K562 (cell line): Measurements from ENCODE around the gene MIDN. TPM values are rescaled to one million over a fixed set of nuclear protein-coding genes. Genes with fewer than 3 reads are reported as not detected.

Experiments used
- ATAC-seq: fragments of 200-7000 bp; cut with Tn5 transposase; 3 replicates; pipeline ENCODE4 v1.9.1; 2020; ENCODE audit warnings: moderate library complexity
- BruUV-seq: library from RNA; stranded (reverse); fragments of 400-500 nt; replicated peaks from 2 replicates; lab custom pipeline; 2021; lab: Mats Ljungman, UMichigan
- CTCF ChIA-PET: fragments of 300-600 bp; formaldehyde crosslinking; extraction: SDS; loops from one replicate; lab custom pipeline; 2021; ENCODE audit warnings: low intra/inter-chr PET ratio; lab: Yijun Ruan, JAX
- POLR2A ChIA-PET: fragments of 300-600, 350-650 bp; sonication (Branson Sonifier 250); formaldehyde crosslinking; extraction: SDS; loops from one replicate; lab custom pipeline; 2021; ENCODE audit warnings: antibody characterized with exemption, inconsistent platforms; lab: Yijun Ruan, JAX
- DNase-seq, 4 experiments: peaks; one replicate each; pipeline versions ENCODE4 v3.0.0 to v3.0.0-alpha.2; 2011 to 2018; ENCODE audit warnings: low spot score in 3 of 4, mixed read lengths in 3 of 4; ENCODE audit errors: extremely low read depth in 1 of 4
- FAIRE-seq: peaks from 2 replicates; lab custom pipeline; 2011; peaks lifted over from hg19 to GRCh38; lab: Jason Lieb, UNC
- H2AFZ ChIP-seq: 2 replicates; pipeline ENCODE4 v1.6.0; 2011; ENCODE audit warnings: low read depth, low read length, control low read depth, inconsistent platforms
- H3K27ac ChIP-seq: fragments of 200-600 bp; 3 replicates; pipeline ENCODE4 v1.8.0; 2011; ENCODE audit warnings: low read depth, mild to moderate bottlenecking, control low read depth, inconsistent platforms, low read length, moderate library complexity, mixed read lengths; ENCODE audit errors: extremely low read depth
- H3K27me3 ChIP-seq, 2 experiments: fragments of 300-600 bp in 1 of 2; 2 replicates in 1 of 2; 3 replicates in 1 of 2; pipeline versions ENCODE4 v1.6.0 to v1.8.0; 2011; ENCODE audit warnings: inconsistent platforms in 2 of 2, low read length in 2 of 2, mild to moderate bottlenecking in 1 of 2, mixed read lengths in 1 of 2, moderate library complexity in 1 of 2; ENCODE audit not compliant: control insufficient read depth in 2 of 2, insufficient read depth in 2 of 2
- H3K36me3 ChIP-seq: fragments of 300-600 bp; 3 replicates; pipeline ENCODE4 v1.8.0; 2011; ENCODE audit warnings: mild to moderate bottlenecking, low read length, inconsistent platforms; ENCODE audit not compliant: control insufficient read depth, insufficient read depth
- H3K4me1 ChIP-seq, 2 experiments: fragments of 200-600 bp in 1 of 2; replicated peaks in 1 of 2; 2 replicates in 1 of 2; 3 replicates in 1 of 2; pipeline versions ENCODE4 v1.5.1 to v1.8.0; 2011; ENCODE audit warnings: inconsistent platforms in 2 of 2, low read length in 2 of 2, mild to moderate bottlenecking in 1 of 2, mixed read lengths in 1 of 2, moderate library complexity in 1 of 2; ENCODE audit not compliant: control insufficient read depth in 2 of 2, insufficient read depth in 2 of 2
- H3K4me2 ChIP-seq: 2 replicates; pipeline ENCODE4 v1.6.1; 2011; ENCODE audit warnings: low read length, control low read depth, inconsistent platforms, mixed read lengths; ENCODE audit not compliant: insufficient read depth
- H3K4me3 ChIP-seq: fragments of 200-600 bp; sonication (generic), shearing (Covaris generic); 2 replicates; pipeline ENCODE4 v1.5.1; 2016; ENCODE audit warnings: control low read depth, inconsistent platforms
- H3K79me2 ChIP-seq: fragments of 200-600 bp; 3 replicates; pipeline ENCODE4 v1.8.0; 2011; ENCODE audit warnings: low read length, inconsistent platforms; ENCODE audit not compliant: control insufficient read depth, insufficient read depth
- H3K9ac ChIP-seq, 2 experiments: 2 replicates each; pipeline versions ENCODE4 v1.6.0 to v1.6.1; 2011; ENCODE audit warnings: low read depth in 2 of 2, low read length in 2 of 2, control low read depth in 1 of 2, inconsistent platforms in 1 of 2, mild to moderate bottlenecking in 1 of 2, mixed read lengths in 1 of 2; ENCODE audit not compliant: insufficient read depth in 1 of 2
- H3K9me1 ChIP-seq: one replicate; pipeline ENCODE4 v1.6.0; 2011; ENCODE audit warnings: inconsistent platforms, mild to moderate bottlenecking, low read length, moderate library complexity; ENCODE audit not compliant: control insufficient read depth, insufficient read depth
- H3K9me3 ChIP-seq: replicated peaks from 2 replicates; pipeline ENCODE4 v1.5.1; 2011; ENCODE audit warnings: low read depth, low read length, inconsistent platforms; ENCODE audit not compliant: control insufficient read depth, insufficient read depth
- H4K20me1 ChIP-seq: replicated peaks from 2 replicates; pipeline ENCODE4 v1.6.1; 2011; ENCODE audit warnings: low read length, inconsistent platforms, mixed read lengths; ENCODE audit not compliant: control insufficient read depth, insufficient read depth
- CCNT2 ChIP-seq: IDR thresholded peaks from 2 replicates; pipeline ENCODE4 v1.6.1; 2011; ENCODE audit warnings: borderline replicate concordance, low read depth, mild to moderate bottlenecking, moderate library complexity, mixed read lengths, low read length; ENCODE audit not compliant: insufficient read length; ENCODE audit errors: extremely low read depth
- CHD2 ChIP-seq: IDR thresholded peaks from 2 replicates; pipeline ENCODE4 v1.6.1; 2011; ENCODE audit warnings: low read depth, low read length
- POLR2G ChIP-seq: fragments of 200-400 bp; formaldehyde crosslinking; IDR thresholded peaks from 2 replicates; pipeline ENCODE4 v1.6.1; 2017; ENCODE audit warnings: low read depth, mild to moderate bottlenecking, antibody characterized with exemption, low read length, moderate library complexity
- RBFOX2 ChIP-seq: fragments of 200-400 bp; formaldehyde crosslinking; IDR thresholded peaks from 2 replicates; pipeline ENCODE4 v1.6.1; 2017; ENCODE audit warnings: low read depth, mild to moderate bottlenecking, low read length, moderate library complexity
- SUPT5H ChIP-seq: fragments of 450-650 bp; IDR thresholded peaks from 2 replicates; pipeline ENCODE4 v1.6.1; 2016
- WGBS: fragments of 100-300 bp; shearing (Covaris generic); methylation state at CpG from one replicate; pipeline ENCODE4 v1.1.6; 2016; ENCODE audit warnings: low coverage, mixed read lengths; ENCODE audit not compliant: insufficient coverage; ENCODE audit errors: missing lambda C conversion rate; 5-methylcytosine and 5-hydroxymethylcytosine counted together
- in situ Hi-C: fragments of 300-500 bp; cut with MboI; formaldehyde crosslinking; loops from 4 replicates; pipeline ENCODE4 v1.15.0; 2018; ENCODE audit warnings: inconsistent platforms, mixed read lengths
- intact Hi-C: fragments of 100-400 bp; cut with micrococcal nuclease; formaldehyde crosslinking; loops from 2 replicates; pipeline ENCODE4 v1.14.2; 2022
- polyA plus RNA-seq, 8 experiments: library from polyadenylated mRNA; depleted of rRNA in 4 of 8; stranded (reverse) in 5 of 8; unstranded in 3 of 8; fragments of >200 nt; fragmentation: Nextera tagmentation in 2 of 8; fragmentation: Illumina TruSeq in 1 of 8; extraction: Ambion mirVana in 2 of 8; extraction: Trizol in 1 of 8; gene quantifications; 2 replicates each; pipeline versions ENCODE4 v1.2.1 to v1.2.3, GENCODE V29; 2011 to 2014; ENCODE audit warnings: inconsistent platforms in 1 of 8, missing spikeins in 1 of 8
- total RNA-seq, 7 experiments: library from RNA; depleted of rRNA in 6 of 7; stranded (reverse); fragments of >200 nt in 6 of 7; fragmentation: Illumina TruSeq in 2 of 7; extraction: Trizol in 2 of 7; gene quantifications; 2 replicates each; pipeline versions ENCODE4 v1.2.1 to v1.2.3, GENCODE V29; 2011 to 2021; ENCODE audit warnings: low replicate concordance in 1 of 7
- TF ChIP-seq, protein P1 (sequence below): sonication (generic); formaldehyde crosslinking; IDR thresholded peaks from 2 replicates; pipeline ENCODE4 v1.8.1; 2023; ENCODE audit warnings: mild to moderate bottlenecking, missing genetic modification reagents
- TF ChIP-seq, protein P2 (sequence below), 2 experiments: fragments of 450-650 bp; IDR thresholded peaks; 2 replicates each; pipeline ENCODE4 v1.6.1; 2016; ENCODE audit warnings: mild to moderate bottlenecking in 2 of 2, borderline replicate concordance in 1 of 2, low read depth in 1 of 2, moderate library complexity in 1 of 2

Gene MIDN
- total and polyA plus RNA-seq, 9 of the 15 experiments (the other 6 are each of a cell fraction or from before 2014, with no cell fraction given), result 0.17 to 120 (median 10.1) TPM

DNA sequence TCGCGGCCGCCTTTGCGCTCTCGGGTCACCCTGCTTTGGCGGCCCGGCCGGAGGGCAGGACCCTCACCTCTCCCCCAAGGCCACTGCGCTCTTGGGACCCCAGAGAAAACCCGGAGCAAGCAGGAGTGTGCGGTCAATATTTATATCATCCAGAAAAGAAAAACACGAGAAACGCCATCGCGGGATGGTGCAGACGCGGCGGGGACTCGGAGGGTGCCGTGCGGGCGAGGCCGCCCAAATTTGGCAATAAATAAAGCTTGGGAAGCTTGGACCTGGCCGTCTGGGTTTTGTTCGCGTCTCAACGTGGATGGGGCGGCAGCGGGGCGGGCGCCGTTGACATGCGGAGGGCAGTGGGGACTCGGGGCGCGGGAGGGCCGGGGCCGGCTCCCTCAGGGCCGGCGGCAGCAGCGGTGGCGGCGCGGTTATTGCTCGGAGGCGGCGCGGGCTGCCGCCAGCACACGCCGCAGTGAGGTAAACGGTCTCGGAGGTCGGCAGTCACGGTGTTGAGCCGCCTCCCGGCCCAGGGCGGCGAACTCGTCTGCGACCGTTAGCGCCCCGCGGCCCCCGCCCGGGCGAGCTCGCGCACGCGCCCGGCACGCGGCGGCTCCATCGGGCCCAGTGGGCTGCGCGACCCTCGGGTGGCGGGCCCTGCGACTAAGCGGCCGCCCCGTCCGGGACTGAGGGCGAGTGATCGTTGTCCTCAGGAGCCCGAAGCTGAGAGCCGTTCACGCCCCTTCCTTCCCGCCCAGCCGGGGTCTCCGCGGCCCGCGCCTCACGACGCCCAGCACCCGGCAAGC is 20.0 kb upstream of the MIDN start:
- FAIRE-seq (no peak), DNase-seq (no peak), ATAC-seq (no peak)
- Histone ChIP-seq H3K9me1 (no peaks in the 10 kb centered on the region), H3K4me1 (peaks cover 0 to 63% of the 10 kb centered on the region in 2 experiments; a peak in 3 of 5 replicates), H3K9ac (no peak overlapping the region), H3K9me3 (no peaks in the 10 kb centered on the region; the same call in 1 of the 2 replicates), H3K4me2 (no peak overlapping the region), H3K27me3 (no peaks in the 10 kb centered on the region), H2AFZ (no peak overlapping the region), H3K4me3 (no peak overlapping the region), H3K79me2 (peaks cover 7% of the 10 kb centered on the region; the same call in 1 of the 3 replicates), H3K27ac (no peak overlapping the region), H3K36me3 (peaks cover 62% of the 10 kb centered on the region; the same call in 2 of the 3 replicates), H4K20me1 (no peaks in the 10 kb centered on the region)
- ChIA-PET POLR2A (interaction anchor here (0.7 kb wide), 1 partner anchor 41 kb away, joined by 3 read pairs; the partner anchor contains the start of gene CIRBP), CTCF (no interaction called here)
- TF ChIP-seq RBFOX2, result peak; percentile 7; the same call in 1 of the 2 replicates
- TF ChIP-seq, protein P1, sequence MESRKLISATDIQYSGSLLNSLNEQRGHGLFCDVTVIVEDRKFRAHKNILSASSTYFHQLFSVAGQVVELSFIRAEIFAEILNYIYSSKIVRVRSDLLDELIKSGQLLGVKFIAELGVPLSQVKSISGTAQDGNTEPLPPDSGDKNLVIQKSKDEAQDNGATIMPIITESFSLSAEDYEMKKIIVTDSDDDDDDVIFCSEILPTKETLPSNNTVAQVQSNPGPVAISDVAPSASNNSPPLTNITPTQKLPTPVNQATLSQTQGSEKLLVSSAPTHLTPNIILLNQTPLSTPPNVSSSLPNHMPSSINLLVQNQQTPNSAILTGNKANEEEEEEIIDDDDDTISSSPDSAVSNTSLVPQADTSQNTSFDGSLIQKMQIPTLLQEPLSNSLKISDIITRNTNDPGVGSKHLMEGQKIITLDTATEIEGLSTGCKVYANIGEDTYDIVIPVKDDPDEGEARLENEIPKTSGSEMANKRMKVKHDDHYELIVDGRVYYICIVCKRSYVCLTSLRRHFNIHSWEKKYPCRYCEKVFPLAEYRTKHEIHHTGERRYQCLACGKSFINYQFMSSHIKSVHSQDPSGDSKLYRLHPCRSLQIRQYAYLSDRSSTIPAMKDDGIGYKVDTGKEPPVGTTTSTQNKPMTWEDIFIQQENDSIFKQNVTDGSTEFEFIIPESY, result peak; percentile 4; the same call in 1 of the 2 replicates
- TF ChIP-seq, protein P2, sequence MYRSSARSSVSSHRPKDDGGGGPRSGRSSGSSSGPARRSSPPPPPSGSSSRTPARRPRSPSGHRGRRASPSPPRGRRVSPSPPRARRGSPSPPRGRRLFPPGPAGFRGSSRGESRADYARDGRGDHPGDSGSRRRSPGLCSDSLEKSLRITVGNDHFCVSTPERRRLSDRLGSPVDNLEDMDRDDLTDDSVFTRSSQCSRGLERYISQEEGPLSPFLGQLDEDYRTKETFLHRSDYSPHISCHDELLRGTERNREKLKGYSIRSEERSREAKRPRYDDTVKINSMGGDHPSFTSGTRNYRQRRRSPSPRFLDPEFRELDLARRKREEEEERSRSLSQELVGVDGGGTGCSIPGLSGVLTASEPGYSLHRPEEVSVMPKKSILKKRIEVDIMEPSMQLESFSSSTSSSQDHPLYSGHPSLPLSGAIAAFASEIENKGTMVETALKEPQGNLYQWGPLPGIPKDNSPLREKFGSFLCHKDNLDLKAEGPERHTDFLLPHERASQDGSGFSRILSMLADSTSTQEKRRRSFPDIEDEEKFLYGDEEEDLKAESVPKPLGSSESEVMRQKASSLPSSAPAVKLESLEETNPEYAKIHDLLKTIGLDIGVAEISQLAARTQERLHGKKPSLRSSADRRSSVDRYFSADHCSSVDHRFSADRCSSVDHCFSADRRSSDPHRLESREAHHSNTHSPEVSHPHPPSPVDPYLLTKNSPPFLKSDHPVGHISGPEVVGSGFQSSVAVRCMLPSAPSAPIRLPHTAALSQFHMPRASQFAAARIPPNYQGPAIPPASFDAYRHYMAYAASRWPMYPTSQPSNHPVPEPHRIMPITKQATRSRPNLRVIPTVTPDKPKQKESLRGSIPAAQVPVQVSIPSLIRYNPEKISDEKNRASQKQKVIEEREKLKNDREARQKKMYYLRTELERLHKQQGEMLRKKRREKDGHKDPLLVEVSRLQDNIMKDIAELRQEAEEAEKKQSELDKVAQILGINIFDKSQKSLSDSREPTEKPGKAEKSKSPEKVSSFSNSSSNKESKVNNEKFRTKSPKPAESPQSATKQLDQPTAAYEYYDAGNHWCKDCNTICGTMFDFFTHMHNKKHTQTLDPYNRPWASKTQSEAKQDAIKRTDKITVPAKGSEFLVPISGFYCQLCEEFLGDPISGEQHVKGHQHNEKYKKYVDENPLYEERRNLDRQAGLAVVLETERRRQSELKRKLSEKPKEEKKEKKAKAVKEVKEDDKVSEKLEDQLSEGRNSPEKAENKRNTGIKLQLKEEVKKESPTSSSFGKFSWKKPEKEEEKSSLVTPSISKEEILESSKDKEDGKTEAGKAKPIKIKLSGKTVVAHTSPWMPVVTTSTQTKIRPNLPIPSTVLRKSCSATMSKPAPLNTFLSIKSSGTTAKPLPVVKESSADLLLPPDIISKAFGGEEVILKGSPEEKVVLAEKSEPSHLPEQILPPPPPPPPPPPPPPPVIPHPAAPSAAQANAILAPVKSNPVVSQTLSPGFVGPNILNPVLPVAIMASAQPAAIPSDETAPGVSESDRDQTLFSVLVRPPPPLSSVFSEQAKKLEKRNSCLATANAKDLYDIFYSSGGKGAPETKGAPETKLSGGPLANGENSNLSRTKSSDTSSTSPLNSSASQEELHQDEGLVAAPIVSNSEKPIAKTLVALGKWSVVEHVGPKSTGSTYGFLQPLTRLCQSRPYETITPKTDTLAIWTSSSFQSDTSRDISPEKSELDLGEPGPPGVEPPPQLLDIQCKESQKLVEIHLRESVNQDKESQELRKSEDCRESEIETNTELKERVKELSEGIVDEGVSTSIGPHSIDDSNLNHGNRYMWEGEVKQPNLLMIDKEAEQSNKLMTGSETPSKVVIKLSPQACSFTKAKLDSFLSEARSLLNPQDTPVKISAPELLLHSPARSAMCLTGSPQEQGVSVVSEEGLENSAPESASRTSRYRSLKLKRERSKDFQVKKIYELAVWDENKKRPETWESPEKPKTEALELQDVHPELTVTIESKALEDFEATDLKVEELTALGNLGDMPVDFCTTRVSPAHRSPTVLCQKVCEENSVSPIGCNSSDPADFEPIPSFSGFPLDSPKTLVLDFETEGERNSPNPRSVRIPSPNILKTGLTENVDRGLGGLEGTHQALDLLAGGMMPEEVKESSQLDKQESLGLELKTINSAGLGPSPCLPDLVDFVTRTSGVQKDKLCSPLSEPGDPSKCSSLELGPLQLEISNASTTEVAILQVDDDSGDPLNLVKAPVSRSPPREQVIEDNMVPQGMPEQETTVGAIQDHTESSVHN (IDR thresholded peaks at IDR 0.05; ENCODE audit: borderline replicate concordance in 1 of 2, low read depth in 1 of 2), result no peak
- TF ChIP-seq POLR2G, result peak; percentile 51
- peak; percentile 43; the same call in 1 of the 2 replicates for TF ChIP-seq SUPT5H
- no peak for TF ChIP-seq CHD2
- peak; percentile 9 for TF ChIP-seq CCNT2
- no TSS peak for BruUV-seq
- intact Hi-C loops (no loop called here), in situ Hi-C loops (loop anchor here (25.0 kb wide), 1 partner anchor 466 kb away; the partner anchor contains the start of gene MISP)
- 97% methylated on average over 30 of the region's 100 CpGs for WGBS
